Neural cell (in vitro differentiated cells): ENCODE measurements around the gene MYL6B. TPM values are rescaled to one million over a fixed set of nuclear protein-coding genes. Genes with fewer than 3 reads are reported as not detected.

Experiments
- H2AFZ ChIP-seq: fragments of 200-600, 300-800 bp; sonication (generic), shearing (Covaris generic); 2 replicates; pipeline ENCODE4 v1.6.0; 2014; ENCODE audit warnings: low read depth, mild to moderate bottlenecking, antibody characterized with exemption, low read length, moderate library complexity
- H3F3A ChIP-seq: fragments of 200-600 bp; shearing (Covaris generic); 2 replicates; pipeline ENCODE4 v1.6.1; 2016; ENCODE audit warnings: mild to moderate bottlenecking, moderate library complexity, mixed read lengths, antibody characterized with exemption, low read length; ENCODE audit not compliant: insufficient read depth, poor library complexity, severe bottlenecking
- H3K27ac ChIP-seq: fragments of 200-600, 300-800 bp; sonication (generic), shearing (Covaris generic); 2 replicates; pipeline ENCODE4 v1.5.1; 2014; ENCODE audit warnings: mild to moderate bottlenecking, low read length, moderate library complexity
- H3K27me3 ChIP-seq: fragments of 300-800, 200-600 bp; sonication (generic), shearing (Covaris generic); 2 replicates; pipeline ENCODE4 v1.6.0; 2014; ENCODE audit warnings: mild to moderate bottlenecking, low read depth, low read length, moderate library complexity; ENCODE audit not compliant: insufficient read depth
- H3K36me3 ChIP-seq: fragments of 300-800, 200-600 bp; sonication (generic), shearing (Covaris generic); 2 replicates; pipeline ENCODE4 v1.5.1; 2014; ENCODE audit warnings: mild to moderate bottlenecking, antibody characterized with exemption, low read length, moderate library complexity; ENCODE audit not compliant: insufficient read depth
- H3K4me2 ChIP-seq: fragments of 300-800, 200-600 bp; sonication (generic), shearing (Covaris generic); 2 replicates; pipeline ENCODE4 v1.6.0; 2014; ENCODE audit warnings: mild to moderate bottlenecking, low read length
- H3K4me3 ChIP-seq: fragments of 300-800, 200-600 bp; sonication (generic), shearing (Covaris generic); 2 replicates; pipeline ENCODE4 v1.5.1; 2014; ENCODE audit warnings: mild to moderate bottlenecking, low read length, moderate library complexity
- H3K79me2 ChIP-seq: fragments of 200-600 bp; shearing (Covaris generic); replicated peaks from 2 replicates; pipeline ENCODE4 v1.6.0; 2014; ENCODE audit warnings: mild to moderate bottlenecking, low read length, moderate library complexity; ENCODE audit not compliant: insufficient read depth
- H3K9ac ChIP-seq: fragments of 300-800, 200-600 bp; sonication (generic), shearing (Covaris generic); 2 replicates; pipeline ENCODE4 v1.6.1; 2016; ENCODE audit warnings: mild to moderate bottlenecking, low read length, mixed read lengths
- H3K9me2 ChIP-seq: fragments of 200-600 bp; shearing (Covaris generic); 2 replicates; pipeline ENCODE4 v1.6.1; 2016; ENCODE audit warnings: mild to moderate bottlenecking, low read length, mixed read lengths; ENCODE audit not compliant: insufficient read depth
- H3K9me3 ChIP-seq: fragments of 200-600, 300-800 bp; sonication (generic), shearing (Covaris generic); 2 replicates; pipeline ENCODE4 v1.6.1; 2016; ENCODE audit warnings: mild to moderate bottlenecking, mixed run types, low read length, moderate library complexity, mixed read lengths
- H4K20me1 ChIP-seq: fragments of 200-600 bp; shearing (Covaris generic); 2 replicates; pipeline ENCODE4 v1.6.1; 2016; ENCODE audit warnings: mild to moderate bottlenecking, mixed run types; ENCODE audit not compliant: insufficient read depth
- EP300 ChIP-seq: fragments of 450-650 bp; conservative IDR thresholded peaks from 2 replicates; pipeline ENCODE4 v1.6.1; 2014; ENCODE audit warnings: antibody characterized with exemption, mild to moderate bottlenecking, moderate library complexity; ENCODE audit not compliant: poor library complexity, severe bottlenecking
- EZH2 ChIP-seq: fragments of 200-600, 300-800 bp; shearing (Covaris generic), sonication (generic); IDR thresholded peaks from 2 replicates; pipeline ENCODE4 v1.6.1; 2014; ENCODE audit warnings: antibody characterized with exemption, low read length, borderline replicate concordance, mild to moderate bottlenecking; ENCODE audit not compliant: insufficient read depth, poor library complexity, severe bottlenecking
- MXI1 ChIP-seq: fragments of 450-650 bp; conservative IDR thresholded peaks from 2 replicates; pipeline ENCODE4 v1.6.1; 2014; ENCODE audit warnings: antibody characterized with exemption, mild to moderate bottlenecking; ENCODE audit not compliant: poor library complexity, severe bottlenecking
- POLR2AphosphoS5 ChIP-seq: IDR thresholded peaks from 2 replicates; pipeline ENCODE4 v1.6.1; 2012
- RAD21 ChIP-seq: fragments of 450-650 bp; conservative IDR thresholded peaks from 2 replicates; pipeline ENCODE4 v1.6.1; 2014; ENCODE audit warnings: antibody characterized with exemption, mild to moderate bottlenecking, moderate library complexity
- SMC3 ChIP-seq: fragments of 450-650 bp; conservative IDR thresholded peaks from 2 replicates; pipeline ENCODE4 v1.6.1; 2014; ENCODE audit warnings: antibody characterized with exemption, mild to moderate bottlenecking, moderate library complexity; ENCODE audit not compliant: poor library complexity
- TAF1 ChIP-seq: IDR thresholded peaks from 2 replicates; pipeline ENCODE4 v1.6.1; 2012; ENCODE audit warnings: low read depth
- polyA plus RNA-seq: library from polyadenylated mRNA; depleted of rRNA; stranded (reverse); fragments of >200 nt; gene quantifications from 2 replicates; pipeline ENCODE4 v1.2.3, GENCODE V29; 2014
- TF ChIP-seq, protein P1 (sequence below): fragments of 450-650 bp; IDR thresholded peaks from 2 replicates; pipeline ENCODE4 v1.5.1; 2014; ENCODE audit warnings: antibody characterized with exemption, mild to moderate bottlenecking, moderate library complexity; ENCODE audit not compliant: poor library complexity, severe bottlenecking
- TF ChIP-seq, protein P2 (sequence below): IDR thresholded peaks from 2 replicates; pipeline ENCODE4 v1.6.1; 2012; ENCODE audit warnings: borderline replicate concordance

The MYL6B gene
- polyA plus RNA-seq, 1 donor from 2014 or later = 376 TPM

DNA sequence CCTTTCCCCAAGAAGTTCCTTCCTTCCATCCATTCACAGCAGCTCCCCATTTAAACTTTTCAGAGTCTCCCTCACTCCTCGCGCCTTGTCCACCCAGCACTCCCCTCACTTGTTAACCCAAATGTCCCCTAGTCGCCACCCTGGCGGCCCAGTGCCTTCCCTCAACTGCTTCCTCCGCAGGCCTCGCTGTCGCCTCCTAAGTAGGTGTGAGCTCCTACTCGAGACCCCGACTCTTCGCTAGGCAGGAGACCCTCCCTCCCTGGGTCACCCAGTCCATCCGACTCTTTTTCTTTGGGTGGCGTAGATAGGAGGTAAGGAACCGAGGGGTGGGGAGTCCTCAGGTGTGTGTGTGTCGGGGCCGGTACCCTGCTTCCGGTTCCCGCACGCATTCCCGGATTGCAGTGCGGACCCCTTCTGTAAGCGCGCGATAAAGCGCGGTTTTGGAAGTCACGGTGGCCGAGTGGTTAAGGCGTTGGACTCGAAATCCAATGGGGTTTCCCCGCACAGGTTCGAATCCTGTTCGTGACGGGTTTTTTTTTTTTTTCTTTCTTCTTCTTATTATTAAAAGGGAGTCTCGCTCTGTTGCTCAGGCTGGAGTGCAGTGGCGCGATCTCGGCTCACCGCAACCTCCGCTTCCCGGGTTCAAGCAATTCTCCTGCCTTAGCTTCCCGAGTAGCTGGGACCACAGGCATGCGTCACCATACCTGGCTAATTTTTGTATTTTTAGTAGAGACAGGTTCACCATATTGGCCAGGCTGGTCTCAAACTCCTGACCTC lies 37.7 kb downstream of the MYL6B start:
- H3K9me2 ChIP-seq = no peaks in the 10 kb centered on the region

DNA sequence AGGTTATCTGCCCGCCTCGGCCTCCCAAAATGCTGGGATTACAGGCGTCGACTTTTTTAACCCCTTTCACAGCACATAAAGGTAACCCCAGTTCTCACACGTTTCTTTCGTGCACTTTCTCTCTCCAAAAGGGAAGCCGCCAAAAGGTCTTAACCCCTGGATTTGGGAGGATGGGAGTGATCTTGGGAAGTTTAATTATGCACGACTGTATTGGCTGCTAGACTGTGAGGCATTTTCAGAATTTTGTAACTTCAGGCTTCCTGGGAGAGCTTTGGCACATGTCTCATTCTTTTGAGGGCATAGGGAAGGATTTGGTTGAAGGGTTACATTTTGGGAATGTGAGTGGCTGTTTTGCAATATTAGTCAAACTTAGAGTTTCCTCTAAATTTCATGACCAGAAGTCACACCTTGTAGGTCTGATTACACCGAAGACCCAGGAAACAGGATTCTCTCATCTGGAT lies 38.3 kb downstream of the MYL6B start:
- Histone ChIP-seq H3K4me2 (peak overlapping the region; percentile 27), H3K9me3 (no peaks in the 10 kb centered on the region), H4K20me1 (no peaks in the 10 kb centered on the region), H3K79me2 (peaks cover 31% of the 10 kb centered on the region), H3K9ac (peak overlapping the region; percentile 99), H3K4me3 (peak overlapping the region; percentile 97), H3F3A (peaks cover 7% of the 10 kb centered on the region), H3K27me3 (no peaks in the 10 kb centered on the region), H3K9me2 (no peaks in the 10 kb centered on the region), H3K27ac (peak overlapping the region; percentile 79), H2AFZ (no peak overlapping the region), H3K36me3 (peaks cover 4% of the 10 kb centered on the region)
- TF ChIP-seq, protein P1, sequence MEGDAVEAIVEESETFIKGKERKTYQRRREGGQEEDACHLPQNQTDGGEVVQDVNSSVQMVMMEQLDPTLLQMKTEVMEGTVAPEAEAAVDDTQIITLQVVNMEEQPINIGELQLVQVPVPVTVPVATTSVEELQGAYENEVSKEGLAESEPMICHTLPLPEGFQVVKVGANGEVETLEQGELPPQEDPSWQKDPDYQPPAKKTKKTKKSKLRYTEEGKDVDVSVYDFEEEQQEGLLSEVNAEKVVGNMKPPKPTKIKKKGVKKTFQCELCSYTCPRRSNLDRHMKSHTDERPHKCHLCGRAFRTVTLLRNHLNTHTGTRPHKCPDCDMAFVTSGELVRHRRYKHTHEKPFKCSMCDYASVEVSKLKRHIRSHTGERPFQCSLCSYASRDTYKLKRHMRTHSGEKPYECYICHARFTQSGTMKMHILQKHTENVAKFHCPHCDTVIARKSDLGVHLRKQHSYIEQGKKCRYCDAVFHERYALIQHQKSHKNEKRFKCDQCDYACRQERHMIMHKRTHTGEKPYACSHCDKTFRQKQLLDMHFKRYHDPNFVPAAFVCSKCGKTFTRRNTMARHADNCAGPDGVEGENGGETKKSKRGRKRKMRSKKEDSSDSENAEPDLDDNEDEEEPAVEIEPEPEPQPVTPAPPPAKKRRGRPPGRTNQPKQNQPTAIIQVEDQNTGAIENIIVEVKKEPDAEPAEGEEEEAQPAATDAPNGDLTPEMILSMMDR = no peak
- TF ChIP-seq POLR2AphosphoS5 (no peak), SMC3 (no peak), EZH2 (no peak), TAF1 (no peak), RAD21 (no peak), EP300 (no peak), MXI1 (no peak)
- TF ChIP-seq, protein P2, sequence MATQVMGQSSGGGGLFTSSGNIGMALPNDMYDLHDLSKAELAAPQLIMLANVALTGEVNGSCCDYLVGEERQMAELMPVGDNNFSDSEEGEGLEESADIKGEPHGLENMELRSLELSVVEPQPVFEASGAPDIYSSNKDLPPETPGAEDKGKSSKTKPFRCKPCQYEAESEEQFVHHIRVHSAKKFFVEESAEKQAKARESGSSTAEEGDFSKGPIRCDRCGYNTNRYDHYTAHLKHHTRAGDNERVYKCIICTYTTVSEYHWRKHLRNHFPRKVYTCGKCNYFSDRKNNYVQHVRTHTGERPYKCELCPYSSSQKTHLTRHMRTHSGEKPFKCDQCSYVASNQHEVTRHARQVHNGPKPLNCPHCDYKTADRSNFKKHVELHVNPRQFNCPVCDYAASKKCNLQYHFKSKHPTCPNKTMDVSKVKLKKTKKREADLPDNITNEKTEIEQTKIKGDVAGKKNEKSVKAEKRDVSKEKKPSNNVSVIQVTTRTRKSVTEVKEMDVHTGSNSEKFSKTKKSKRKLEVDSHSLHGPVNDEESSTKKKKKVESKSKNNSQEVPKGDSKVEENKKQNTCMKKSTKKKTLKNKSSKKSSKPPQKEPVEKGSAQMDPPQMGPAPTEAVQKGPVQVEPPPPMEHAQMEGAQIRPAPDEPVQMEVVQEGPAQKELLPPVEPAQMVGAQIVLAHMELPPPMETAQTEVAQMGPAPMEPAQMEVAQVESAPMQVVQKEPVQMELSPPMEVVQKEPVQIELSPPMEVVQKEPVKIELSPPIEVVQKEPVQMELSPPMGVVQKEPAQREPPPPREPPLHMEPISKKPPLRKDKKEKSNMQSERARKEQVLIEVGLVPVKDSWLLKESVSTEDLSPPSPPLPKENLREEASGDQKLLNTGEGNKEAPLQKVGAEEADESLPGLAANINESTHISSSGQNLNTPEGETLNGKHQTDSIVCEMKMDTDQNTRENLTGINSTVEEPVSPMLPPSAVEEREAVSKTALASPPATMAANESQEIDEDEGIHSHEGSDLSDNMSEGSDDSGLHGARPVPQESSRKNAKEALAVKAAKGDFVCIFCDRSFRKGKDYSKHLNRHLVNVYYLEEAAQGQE = no peak

More for the DNA sequence above, 37.7 kb downstream of the MYL6B start:
- Histone ChIP-seq H3K36me3 (peaks cover 5% of the 10 kb centered on the region), H3K79me2 (peaks cover 32% of the 10 kb centered on the region), H4K20me1 (no peaks in the 10 kb centered on the region), H3K4me3 (peak overlapping the region; percentile 97), H3K27me3 (no peaks in the 10 kb centered on the region), H3K27ac (peak overlapping the region; percentile 79), H3K4me2 (peak overlapping the region; percentile 38), H3K9me3 (no peaks in the 10 kb centered on the region), H3K9ac (peak overlapping the region; percentile 99), H2AFZ (peak overlapping the region; percentile 56), H3F3A (peaks cover 7% of the 10 kb centered on the region)
- TF ChIP-seq MXI1 (peak; percentile 75), POLR2AphosphoS5 (peak; percentile 58)
- TF ChIP-seq, protein P2 = no peak
